ENCODE data around the gene CLEC2D.
A peak's percentile ranks its signal among the peaks of the same experiment; 100 is the strongest.
"Not testable (repeated sequence)": the region's sequence is repeated elsewhere in the genome, so short reads cannot be mapped to it uniquely, and the experiment has no call there.

CLEC2D gene, protein sequence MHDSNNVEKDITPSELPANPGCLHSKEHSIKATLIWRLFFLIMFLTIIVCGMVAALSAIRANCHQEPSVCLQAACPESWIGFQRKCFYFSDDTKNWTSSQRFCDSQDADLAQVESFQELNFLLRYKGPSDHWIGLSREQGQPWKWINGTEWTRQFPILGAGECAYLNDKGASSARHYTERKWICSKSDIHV

DNA sequence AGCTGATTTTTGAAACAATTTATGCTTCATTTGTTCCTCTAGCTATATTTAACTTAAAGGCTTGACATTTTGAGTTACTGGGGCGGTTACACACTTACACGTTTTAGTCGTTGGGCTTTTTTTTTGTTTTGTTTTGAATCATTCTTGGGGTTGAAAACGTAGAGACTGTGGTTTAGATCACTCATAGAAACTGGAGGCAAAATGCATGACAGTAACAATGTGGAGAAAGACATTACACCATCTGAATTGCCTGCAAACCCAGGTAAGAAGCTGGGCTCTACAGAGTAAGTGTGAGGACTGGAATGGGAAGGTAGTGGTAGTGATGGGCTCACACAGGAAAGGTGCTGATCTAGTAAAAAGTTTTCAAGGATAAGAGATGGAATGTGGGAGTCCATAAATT is at the start of gene CLEC2D:
CLEC2D (plus strand) TSS at position 180 of the 400 bp plus-strand sequence; CDS start at position 202, 22 bp downstream.
- DNase-seq (ENCODE audit: low read depth in 2 of 2): no peak

DNA sequence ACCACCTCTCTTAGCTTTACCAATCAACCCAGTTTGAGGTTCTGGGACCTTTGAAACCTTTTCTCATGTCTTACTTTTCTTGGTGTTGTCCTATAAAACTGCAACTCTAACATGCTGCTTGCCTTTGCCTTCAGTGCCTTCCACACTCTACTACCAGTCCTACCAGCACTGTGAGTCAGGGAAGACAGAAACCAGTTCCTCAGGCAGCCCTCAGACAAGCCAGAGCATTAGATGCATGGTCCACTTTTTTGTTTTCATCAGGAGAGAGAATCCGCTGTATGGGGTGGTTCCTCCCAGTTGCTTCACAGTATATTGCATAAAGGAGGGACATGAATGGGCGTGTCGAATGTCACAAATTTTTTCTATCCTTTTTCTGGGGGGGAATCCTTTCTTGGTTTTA is 44.5 kb upstream of the CLEC2D start:
- no peak for DNase-seq (ENCODE audit: low read depth in 2 of 2)

DNA sequence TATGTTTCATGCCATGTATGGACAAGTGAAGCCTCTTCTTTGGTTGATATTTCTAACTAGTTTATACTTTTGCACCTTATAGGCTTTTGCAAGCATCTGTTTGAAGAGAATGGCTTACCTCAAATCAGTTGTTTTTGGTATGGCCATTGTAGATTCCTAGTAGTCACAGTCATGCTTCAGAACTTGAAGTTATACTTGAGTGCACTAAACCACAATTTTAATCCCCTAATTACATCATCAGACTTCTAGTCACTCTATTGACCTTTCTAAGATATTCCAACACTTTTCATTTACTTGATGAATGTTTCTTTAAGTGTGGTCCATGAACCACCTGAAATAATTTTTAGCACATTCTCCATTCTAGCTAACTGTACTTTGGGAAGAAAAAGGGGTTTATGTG is 43.2 kb upstream of the CLEC2D start:
- DNase-seq (ENCODE audit: low read depth in 2 of 2): no peak

DNA sequence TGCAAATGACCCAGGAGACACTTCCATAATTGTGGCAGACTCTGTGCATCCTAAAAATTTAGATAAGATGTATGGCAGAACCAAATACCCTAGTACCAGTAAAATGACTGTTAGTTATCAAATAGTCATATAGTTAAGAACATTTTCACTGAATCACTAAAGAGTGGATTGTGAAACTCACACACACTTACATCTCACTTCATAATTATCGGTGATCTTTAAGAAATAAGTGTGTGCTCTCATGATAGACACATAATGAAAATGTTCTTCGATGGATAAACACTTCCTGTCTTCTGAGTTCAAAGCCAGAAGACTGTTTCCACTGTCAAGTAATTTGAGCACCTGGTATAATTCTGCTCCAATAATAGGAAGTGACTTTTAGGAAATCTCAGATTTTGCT is 42.7 kb upstream of the CLEC2D start:
- DNase-seq (ENCODE audit: low read depth in 2 of 2): no peak

DNA sequence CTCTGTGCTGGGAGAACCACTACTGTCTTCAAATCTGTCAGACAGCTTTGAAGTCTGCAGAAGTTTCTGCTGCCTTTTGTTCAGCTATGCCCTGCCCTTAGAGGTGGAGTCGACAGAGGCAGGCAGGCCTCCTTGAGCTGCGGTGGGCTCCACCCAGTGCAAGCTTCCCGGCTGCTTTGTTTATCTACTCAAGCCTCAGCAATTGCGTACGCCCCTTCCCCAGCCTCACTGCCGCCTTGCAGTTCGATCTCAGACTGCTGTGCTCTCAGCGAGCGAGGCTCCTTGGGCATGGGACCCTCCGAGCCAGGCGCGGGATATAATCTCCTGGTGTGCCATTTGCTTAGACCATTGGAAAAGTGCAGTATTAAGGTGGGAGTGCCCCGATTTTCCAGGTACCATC is 36.7 kb upstream of the CLEC2D start:
- no peak for DNase-seq (ENCODE audit: low read depth in 2 of 2)

DNA sequence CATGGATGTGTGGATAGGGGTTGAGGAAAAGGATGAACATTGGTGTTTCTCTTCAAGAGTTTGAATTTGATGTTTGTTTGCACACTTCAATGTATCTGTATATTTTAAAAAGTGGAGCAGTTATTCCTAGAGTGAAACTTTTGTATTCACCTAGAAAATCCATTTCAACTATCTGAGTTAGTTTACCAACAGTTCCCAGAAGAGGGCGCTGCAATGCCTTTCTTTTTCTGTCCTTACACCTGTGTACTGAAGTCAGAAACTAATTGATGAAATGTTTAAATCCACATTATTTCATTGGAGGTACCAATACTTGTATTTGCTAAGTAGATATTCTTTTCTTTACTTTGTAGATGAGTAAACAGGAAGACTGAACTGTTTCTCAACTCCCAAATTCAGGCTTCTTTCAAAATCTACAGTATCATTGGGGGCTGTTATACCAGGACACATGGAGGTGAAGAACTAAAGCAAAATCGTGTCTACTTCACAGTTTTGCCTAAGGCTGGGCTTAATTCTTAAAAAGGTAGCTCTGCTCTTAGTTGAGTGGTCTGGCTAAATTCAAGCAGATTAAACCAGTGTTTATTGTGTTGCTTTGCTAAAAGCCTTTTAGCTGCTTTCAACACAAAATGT is 35.2 kb upstream of the CLEC2D start:
- DNase-seq (ENCODE audit: low read depth in 2 of 2): peak; percentile 48 to 65

DNA sequence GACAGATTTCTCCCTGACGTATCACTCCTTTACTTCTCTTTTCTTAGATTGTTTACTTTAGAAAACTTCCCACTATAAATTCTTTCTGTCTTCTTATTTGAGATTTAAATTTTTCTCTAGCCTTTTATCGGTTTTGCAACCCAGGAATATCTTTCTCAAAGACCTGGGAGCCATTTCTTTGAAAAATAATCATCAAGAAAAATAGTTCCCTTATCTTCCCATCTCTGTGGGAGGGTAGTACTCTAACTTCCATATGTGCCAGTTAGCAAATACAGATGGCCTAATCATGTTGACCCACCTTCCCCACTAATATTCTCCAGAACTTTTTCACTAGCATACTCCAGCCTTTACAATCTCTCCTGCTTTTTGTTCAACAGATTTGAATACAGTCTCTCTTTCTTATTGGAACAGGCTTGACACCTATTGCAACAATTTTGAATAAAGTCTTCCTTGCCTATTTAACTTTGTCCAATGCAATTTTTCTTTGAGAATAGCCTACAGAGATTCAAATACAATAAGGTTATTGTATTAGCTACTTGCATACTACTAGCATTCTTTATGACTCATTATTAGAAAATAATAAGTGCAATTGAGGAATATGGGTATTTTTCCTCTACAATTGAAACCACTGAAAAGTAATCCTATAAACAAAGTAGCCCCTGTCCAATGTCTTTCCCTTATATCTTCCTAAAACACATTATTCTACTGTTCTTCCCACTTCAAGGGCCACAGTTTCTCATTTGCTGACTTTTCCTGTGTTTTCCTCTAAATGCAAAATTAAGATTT is 34.4 kb upstream of the CLEC2D start:
- no peak for DNase-seq (ENCODE audit: low read depth in 2 of 2)

DNA sequence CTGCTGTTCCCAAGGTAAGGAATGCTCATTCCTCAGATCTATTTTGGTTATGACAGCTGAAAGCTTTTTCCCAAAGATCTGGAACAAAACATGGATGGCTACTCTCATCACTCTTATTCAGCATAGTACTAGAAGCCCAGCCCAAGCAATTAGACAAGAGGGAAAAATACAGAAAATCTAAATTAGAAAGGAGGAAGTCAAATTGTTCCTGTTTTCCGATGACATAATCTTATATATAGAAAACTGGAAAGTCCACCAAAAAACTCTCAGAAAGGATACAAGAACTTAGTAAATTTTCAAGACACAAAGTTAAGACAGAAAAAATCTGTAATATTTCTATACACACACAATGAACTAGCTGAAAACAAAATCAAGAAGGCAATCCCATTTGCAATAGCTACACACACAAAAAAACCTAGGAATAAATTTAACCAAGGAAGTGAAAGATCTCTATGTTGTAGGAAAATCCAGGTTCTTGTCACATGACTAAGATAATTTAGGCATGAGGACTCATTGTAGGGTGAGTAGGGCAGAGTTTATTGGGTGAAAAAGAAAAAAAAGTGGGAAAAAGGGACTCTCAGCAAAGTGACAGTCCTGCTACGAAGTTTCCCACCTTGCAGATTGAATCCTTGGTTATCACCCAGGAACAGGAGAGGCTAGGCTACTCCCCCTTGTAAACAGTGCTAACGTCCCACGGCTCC is 33.2 kb upstream of the CLEC2D start:
- no peak for DNase-seq (ENCODE audit: low read depth in 2 of 2)

DNA sequence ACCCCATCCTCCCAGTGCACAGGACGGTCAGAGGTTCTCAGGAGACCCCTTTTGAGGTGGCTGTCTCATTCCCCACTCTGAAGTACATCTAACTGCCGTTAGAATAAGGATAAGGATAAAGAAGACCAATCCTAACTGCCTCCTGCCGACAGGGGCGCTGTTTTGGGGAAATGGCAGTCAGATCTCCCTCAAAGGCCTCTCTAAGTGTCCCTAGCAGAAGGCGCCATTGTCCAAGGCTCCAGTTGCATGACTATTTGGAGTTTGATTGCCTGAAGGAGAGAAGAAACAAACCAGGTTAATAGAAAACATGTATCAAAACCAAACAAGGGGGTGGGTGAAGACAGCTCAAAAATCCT is 32.7 kb upstream of the CLEC2D start:
- no peak for DNase-seq (ENCODE audit: low read depth in 2 of 2)

DNA sequence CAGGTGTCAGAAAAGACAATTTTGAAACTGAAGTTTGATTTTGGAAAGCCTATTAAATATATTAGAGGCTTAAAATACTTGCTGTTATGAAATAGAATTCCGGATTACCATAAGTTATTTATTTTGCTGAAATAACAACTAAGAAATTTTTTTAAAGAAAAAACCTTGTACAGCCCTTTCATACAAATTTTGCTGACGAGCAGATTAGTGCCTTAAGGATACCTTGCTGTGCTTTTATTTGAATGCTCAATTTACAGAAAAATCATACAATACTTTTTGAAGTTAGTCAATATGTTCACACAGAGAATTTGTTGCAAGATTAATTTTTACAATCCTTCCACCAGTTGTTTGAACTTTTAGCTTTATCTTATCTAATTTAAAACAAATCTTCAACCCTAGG is 29.5 kb upstream of the CLEC2D start:
- no peak for DNase-seq (ENCODE audit: low read depth in 2 of 2)

DNA sequence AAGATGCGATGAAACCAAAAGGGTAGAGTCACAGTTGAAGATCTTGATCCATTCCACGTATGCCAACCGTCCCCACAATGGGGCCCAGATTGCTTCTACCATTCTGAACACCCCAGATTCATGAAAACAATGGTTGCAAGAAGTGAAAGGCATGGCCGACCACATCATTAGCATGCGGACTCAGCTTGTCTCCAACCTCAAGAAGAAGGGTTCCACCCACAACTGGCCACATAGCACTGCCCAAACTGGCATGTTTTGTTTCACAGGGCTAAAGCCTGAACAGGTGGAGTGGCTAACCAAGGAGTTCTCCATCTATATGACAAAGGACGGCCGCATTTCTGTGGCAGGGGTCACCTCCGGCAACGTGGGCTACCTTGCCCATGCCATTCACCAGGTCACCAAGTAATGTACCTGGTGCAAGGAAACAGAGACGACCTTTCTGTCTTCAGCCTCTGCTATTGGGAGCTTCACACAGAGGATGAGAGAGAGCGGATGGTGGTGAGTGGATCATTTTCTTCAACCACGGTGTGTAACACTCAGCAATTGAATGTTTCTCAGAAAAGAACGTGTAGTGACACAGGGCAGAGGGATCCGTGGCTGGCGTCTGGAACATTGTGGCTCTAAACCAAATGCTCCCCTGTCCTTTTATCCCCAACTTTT is 26.8 kb upstream of the CLEC2D start:
- DNase-seq (ENCODE audit: low read depth in 2 of 2): no peak

DNA sequence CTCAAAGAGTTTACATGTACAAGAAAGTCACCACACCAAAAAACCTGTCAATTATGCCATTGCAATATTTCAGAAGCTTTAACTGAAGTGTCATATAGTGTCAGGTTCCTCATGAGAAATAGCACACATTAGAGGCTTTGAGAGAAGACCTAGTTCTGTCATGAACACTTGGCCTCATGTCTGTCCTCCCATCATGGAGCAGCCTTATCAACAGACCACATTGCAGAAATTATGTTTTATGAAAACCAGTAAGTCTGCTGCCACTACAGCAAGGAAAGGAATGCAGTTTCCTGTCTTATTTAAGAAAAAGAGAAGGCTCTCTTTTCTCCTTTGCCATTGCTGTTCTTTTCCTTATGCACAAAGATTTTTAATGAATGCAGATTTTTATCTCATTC is 26.2 kb upstream of the CLEC2D start:
- no peak for DNase-seq (ENCODE audit: low read depth in 2 of 2)

DNA sequence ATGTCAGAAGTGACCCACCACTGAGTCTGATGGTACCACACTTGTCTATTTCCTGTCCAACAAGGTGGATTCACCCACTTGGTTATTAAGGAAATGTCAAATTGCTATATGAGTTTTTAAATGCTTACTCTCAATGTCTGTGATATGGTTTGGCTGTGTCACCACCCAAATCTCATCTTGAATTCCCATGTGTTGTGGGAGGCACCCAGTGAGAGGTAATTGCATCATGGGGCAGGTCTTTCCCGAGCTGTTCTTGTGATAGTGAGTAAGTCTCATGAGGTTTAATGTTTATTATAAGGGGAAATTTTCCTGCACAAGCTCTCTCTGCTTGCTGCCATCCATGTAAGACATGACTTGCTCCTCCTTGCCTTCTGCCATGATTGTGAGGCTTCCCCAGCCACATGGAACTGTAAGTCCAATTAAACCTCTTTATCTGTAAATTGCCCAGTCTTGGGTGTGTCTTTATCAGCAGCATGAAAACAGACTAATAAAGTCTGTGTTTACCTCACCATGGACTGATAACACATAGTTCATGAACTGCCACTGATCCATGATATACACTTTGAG is 24.4 kb upstream of the CLEC2D start:
- DNase-seq (ENCODE audit: low read depth in 2 of 2): not testable (repeated sequence)

DNA sequence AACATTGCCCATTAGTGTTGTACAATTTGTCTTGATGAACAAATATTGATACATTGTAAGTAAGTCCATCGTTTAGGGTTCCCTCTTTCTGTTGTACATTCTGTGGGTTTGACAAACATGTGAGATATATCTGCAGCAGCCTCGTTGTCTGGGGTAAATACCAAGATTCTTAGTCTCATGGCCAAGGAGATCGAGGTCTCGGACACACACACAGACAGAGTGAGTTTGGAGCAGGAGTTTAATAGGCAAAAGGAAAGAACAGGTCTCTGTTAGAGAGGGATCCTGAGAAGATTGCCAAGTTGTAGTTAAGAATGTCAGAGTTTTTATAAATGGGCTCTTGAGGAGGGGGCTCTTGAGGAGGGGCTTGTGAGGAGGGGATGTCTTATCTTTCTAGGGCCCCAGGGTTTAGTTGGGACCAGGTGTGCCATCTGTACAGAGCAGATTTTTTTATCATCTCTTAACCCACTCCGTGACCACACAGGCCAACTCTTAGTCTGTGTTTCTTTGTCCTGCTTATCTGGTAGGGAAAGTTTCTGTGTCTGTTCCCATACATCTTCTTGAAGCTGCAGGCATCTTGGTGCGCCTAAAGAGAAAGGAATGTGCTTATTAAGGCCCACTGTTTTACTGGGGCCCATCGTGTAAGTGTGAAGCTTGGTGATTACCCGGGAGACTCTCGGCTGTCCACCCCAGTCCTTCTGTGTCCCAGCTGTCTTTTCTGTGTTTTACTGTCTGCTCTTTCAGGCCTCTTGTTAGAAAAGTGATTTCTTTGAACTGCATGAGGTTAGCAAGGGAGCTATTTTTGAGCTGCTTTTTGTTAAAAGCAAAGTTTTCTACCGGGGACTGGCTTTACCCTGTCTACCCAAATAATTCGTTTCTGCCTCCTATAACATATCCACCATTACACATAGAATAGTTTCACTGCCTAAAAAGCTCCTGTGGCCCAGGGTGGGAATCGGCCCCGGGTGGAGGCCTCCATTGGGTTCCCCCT is 22.4 kb upstream of the CLEC2D start:
- DNase-seq (ENCODE audit: low read depth in 2 of 2): no peak

DNA sequence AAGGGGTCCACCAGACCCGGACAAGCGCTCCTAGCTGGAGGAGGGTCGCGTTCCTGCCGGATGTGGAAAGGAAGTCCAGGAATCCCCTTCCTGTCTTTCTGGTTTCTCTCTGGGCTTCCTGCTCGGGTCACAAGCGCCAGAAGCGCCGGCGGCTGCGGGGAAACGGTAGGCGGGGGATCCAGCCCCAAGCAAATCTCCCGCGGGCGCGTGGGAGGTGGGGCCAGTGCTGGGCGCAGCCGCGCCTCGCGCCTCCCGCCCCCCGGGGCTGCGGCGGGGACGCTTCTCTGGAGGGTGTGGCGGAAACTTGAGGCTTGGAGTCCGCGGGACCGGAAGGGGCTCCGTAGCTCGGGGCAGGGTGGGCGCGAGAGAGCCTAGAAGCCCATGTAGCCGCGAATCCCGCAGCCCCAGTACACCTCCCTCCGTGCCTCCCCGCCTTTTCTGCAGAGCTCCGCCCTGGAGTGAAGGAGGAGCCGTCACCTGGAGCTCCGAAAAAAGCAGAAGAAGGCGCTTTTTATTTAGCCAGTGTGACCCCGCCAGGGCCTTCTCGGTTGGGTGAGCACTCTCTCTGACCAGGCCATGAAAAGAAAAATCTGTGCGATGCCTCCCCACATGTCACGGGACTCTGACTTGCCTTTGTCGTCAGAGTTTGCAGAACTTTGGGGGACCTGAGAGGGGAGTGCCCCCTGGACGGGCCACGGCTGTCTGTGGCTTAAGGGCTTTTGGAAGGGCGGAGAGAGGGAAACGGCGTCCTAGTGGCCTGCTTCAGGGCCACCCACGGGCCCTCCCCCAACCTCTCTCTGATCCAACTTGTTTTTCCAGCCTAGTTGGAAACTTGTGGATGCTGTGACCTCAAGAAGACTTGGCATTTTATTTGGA is 21.4 kb upstream of the CLEC2D start:
- peak; percentile 90 to 98 for DNase-seq (ENCODE audit: low read depth in 2 of 2)

DNA sequence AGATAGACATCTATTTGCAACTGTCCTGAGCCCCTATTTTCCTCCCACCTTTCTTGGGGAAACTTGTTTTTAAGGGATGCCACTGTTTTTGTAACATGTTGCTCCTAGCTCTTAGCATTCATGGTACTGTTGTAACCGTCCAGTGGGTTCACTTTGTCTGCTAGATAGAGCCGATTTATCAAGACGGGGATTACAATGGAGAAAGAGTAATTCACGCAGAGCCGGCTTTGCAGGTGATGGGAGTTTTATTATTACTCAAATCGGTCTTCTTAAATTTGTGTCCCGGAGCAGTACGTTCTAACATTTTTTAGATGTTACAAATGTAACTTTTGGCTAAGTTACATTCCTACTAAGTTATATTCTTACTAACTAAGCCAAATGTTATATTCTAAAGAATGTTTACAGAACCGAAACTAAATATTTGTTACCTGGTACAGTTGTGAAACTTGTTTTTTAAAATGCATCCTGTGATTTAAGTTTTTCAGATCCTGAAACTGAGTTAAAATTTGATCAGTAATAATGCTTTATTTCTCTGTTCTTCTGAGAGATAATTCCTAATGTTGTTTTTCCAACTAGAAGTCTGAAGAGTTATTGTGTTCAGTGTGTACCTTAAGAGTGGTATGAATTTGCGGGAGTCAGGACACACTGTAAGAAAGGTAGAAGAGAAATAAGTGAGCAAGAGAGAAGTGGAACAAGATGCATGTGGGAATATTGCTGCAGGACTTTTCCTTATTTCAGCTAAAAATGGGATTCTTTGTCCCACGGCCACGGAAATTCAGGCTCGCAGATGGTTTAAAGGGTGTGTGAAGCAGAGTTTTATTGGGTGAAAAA is 20.6 kb upstream of the CLEC2D start:
- no peak for DNase-seq (ENCODE audit: low read depth in 2 of 2)

DNA sequence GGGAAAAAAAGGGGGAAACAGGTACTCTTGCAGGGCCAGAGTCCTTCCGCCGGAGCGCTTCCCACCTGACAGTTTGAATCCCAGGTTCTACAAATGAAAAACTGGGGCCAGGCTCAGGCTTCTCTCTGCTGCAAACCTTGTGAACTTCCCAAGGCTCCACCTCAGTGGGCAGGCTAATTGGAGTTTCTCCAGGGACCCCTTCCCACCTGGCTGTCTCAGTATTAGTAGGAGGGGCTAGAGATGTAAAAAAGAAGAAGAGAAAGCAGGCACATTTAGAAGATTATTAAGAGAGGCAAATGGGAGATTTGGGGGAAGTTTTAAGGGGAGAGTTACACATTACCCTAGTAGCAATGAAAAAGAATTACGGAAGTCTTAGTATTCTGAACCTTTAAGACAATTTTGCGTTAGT is 20.0 kb upstream of the CLEC2D start:
- no peak for DNase-seq (ENCODE audit: low read depth in 2 of 2)

DNA sequence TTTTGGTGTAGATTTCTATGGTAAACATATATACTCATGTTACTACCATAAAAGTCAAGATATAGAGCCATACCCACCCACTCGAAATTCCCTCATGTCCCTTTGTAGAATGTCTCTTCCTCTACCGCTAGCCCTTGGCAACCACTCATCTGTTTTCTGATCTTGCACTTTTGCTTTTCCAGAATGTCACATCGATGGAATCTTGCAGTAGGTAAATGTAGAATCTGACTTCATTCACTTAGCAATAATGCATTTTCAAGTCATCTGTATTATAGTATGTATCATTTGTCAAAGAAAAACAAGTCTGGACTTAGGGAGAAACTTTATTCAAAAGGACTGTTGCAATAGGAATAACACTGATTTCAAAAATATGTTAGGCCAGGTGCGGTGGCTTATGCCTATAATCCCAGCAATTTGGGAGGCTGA is 19.3 kb upstream of the CLEC2D start:
- no peak for DNase-seq (ENCODE audit: low read depth in 2 of 2)

Data from stimulated activated CD8-positive, alpha-beta memory T cell treated with anti-CD3 and anti-CD28 coated beads, Interleukin-2, amount 100 ng/mL, for 48 hours (primary cell).